Measurements from ENCODE around the gene SLAMF8. TPM values are rescaled to one million over a fixed set of nuclear protein-coding genes. Genes with fewer than 3 reads are reported as not detected.

SLAMF8 gene
- total RNA-seq, 2 donors from 2014 or later, result 1.5 to 1.9 TPM

DNA sequence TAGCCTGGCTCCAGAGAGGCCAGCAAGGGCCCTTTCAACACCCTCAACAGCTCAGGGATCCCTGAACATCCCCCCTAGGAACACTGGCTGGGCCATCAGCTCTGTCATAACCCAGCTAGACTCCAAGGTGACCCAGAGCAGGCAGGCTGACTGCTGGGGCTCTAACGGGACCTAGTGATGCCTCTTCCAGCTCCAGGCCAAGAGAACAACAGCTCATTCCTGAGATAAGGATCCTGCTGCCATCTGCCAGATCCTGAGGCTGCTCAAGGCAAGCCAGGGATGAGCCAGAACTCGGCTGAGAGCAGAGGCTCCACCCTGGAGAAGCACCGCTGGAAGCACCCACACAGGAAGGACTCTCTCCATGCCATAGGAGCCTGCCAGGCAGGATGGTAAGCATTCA, 33.8 kb downstream of the SLAMF8 start:
- TF ChIP-seq, protein P1, sequence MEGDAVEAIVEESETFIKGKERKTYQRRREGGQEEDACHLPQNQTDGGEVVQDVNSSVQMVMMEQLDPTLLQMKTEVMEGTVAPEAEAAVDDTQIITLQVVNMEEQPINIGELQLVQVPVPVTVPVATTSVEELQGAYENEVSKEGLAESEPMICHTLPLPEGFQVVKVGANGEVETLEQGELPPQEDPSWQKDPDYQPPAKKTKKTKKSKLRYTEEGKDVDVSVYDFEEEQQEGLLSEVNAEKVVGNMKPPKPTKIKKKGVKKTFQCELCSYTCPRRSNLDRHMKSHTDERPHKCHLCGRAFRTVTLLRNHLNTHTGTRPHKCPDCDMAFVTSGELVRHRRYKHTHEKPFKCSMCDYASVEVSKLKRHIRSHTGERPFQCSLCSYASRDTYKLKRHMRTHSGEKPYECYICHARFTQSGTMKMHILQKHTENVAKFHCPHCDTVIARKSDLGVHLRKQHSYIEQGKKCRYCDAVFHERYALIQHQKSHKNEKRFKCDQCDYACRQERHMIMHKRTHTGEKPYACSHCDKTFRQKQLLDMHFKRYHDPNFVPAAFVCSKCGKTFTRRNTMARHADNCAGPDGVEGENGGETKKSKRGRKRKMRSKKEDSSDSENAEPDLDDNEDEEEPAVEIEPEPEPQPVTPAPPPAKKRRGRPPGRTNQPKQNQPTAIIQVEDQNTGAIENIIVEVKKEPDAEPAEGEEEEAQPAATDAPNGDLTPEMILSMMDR (IDR thresholded peaks at IDR 0.05), result no peak
- no peak overlapping the region for H3K9ac ChIP-seq (ENCODE audit: low read depth in 2 of 2, low read length in 2 of 2)
- no peak overlapping the region for H3K4me3 ChIP-seq
- H3K36me3 ChIP-seq, result no peaks in the 10 kb centered on the region
- no peaks in the 10 kb centered on the region for H3K27me3 ChIP-seq
- DNase-seq, result no peak
- no peak overlapping the region for H3K27ac ChIP-seq
- intact Hi-C loops (cut with DNase I), result no loop called here
- no peaks in the 10 kb centered on the region for H3K4me1 ChIP-seq
- no peaks in the 10 kb centered on the region for H3K9me3 ChIP-seq

DNA sequence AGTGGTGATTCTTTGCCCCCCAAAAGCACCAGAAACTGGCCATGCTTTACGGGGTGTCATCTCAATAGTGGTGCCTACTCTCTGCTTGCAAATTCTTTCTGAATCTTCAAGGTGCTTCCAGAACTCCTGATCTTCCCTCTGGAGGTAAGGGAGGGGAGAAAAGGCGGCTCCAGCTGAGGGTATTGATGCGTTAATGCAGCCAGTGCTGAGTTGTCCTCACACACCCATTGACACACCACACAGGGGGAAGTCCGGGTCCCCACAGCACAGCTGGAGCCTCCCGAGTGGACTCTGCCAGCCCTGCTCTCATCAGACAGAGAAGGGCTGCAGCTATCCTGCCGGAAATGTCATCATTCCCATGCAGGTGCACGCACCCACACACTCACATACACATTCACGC, 34.5 kb downstream of the SLAMF8 start:
- no peaks in the 10 kb centered on the region for H3K36me3 ChIP-seq
- no peak overlapping the region for H3K9ac ChIP-seq (ENCODE audit: low read depth in 2 of 2, low read length in 2 of 2)
- H3K4me1 ChIP-seq, result no peaks in the 10 kb centered on the region
- no peaks in the 10 kb centered on the region for H3K27me3 ChIP-seq
- TF ChIP-seq, protein P1 (IDR thresholded peaks at IDR 0.05), result no peak
- intact Hi-C loops (cut with DNase I), result no loop called here
- DNase-seq, result no peak
- no peak overlapping the region for H3K27ac ChIP-seq
- no peaks in the 10 kb centered on the region for H3K9me3 ChIP-seq
- no peak overlapping the region for H3K4me3 ChIP-seq

DNA sequence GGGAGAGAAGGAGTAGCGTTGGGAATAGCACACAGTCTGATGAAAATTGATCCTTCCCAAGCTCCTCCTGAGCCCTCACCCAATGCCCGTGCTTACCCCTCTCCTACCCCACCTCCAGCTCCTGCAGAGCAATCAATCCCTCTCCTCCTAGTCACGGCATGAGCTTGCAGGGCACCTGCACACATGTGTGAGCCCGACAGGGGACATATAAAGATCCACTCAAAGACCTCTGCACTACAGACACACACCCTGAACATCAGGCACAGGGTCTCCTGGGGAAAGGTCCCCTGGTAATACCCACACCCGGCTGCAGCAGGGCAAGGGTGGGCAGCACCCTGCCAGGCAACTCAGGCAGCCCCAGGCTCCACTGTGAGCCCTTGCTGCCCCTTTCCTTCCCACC, 35.4 kb downstream of the SLAMF8 start:
- intact Hi-C loops (cut with DNase I), result no loop called here
- TF ChIP-seq, protein P1 (IDR thresholded peaks at IDR 0.05), result no peak
- no peak overlapping the region for H3K4me3 ChIP-seq
- H3K9ac ChIP-seq (ENCODE audit: low read depth in 2 of 2, low read length in 2 of 2), result no peak overlapping the region
- DNase-seq, result no peak
- H3K27me3 ChIP-seq, result no peaks in the 10 kb centered on the region
- no peak overlapping the region for H3K27ac ChIP-seq
- H3K4me1 ChIP-seq, result no peaks in the 10 kb centered on the region
- no peaks in the 10 kb centered on the region for H3K36me3 ChIP-seq
- H3K9me3 ChIP-seq, result no peaks in the 10 kb centered on the region

DNA sequence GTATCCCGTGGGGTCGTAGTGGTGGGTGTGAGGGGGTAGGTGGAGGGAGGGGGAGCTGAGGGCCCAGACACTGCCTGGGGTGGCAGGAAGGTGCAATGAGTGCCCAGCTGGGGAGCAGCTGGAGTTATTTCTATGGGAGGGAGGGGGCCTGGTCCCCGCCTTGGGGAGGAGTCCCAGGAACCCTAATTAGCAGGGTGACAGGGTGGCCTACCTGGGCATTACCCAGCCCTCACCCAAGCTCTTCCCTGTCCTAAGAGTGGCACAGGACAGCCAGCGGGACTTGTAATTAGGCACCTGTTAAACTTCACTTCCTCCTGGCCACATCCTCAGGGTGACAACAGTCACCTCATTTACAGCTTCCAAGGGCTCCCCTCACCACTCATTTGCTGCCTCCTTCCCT, 35.9 kb downstream of the SLAMF8 start, which contains the start of gene VSIG8:
VSIG8 (minus strand) TSS at position 101 of the 400 bp plus-strand sequence. CDS start 136 bp downstream, outside the sequence.
- Histone ChIP-seq H3K27me3 (no peaks in the 10 kb centered on the region), H3K4me1 (no peaks in the 10 kb centered on the region), H3K9ac (ENCODE audit: low read depth in 2 of 2, low read length in 2 of 2) (no peak within 1 kb of the TSS), H3K4me3 (no peak within 1 kb of the TSS), H3K36me3 (no peaks in the 10 kb centered on the region), H3K9me3 (no peaks in the 10 kb centered on the region), H3K27ac (no peak within 1 kb of the TSS)
- no peak for DNase-seq
- TF ChIP-seq, protein P1 (IDR thresholded peaks at IDR 0.05), result no peak
- intact Hi-C loops (cut with DNase I), result no loop called here

DNA sequence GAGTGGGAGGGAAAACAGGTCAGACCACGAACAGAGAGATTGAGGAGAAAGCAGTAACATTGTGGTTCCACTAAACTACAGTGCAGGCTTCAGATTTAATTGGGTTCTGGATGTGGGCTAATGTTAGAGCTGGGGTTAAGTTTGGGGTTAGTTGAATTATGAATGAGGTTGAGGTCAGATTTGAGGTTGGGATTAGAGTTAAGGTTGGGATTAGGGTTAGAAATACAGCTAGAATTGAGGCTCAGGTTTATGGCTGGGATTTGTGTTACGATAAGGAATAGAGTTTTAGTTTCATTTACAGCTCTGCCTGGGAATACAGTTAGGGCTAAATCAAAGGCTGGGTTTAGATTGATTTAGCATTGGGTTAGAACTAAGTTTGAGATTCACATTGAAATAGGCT, 37.6 kb downstream of the SLAMF8 start:
- H3K4me3 ChIP-seq, result no peak overlapping the region
- TF ChIP-seq, protein P1 (IDR thresholded peaks at IDR 0.05), result no peak
- H3K27ac ChIP-seq, result no peak overlapping the region
- no peaks in the 10 kb centered on the region for H3K27me3 ChIP-seq
- H3K36me3 ChIP-seq, result no peaks in the 10 kb centered on the region
- DNase-seq, result no peak
- H3K9ac ChIP-seq (ENCODE audit: low read depth in 2 of 2, low read length in 2 of 2), result no peak overlapping the region
- H3K4me1 ChIP-seq, result no peaks in the 10 kb centered on the region
- intact Hi-C loops (cut with DNase I), result no loop called here
- H3K9me3 ChIP-seq, result no peaks in the 10 kb centered on the region

DNA sequence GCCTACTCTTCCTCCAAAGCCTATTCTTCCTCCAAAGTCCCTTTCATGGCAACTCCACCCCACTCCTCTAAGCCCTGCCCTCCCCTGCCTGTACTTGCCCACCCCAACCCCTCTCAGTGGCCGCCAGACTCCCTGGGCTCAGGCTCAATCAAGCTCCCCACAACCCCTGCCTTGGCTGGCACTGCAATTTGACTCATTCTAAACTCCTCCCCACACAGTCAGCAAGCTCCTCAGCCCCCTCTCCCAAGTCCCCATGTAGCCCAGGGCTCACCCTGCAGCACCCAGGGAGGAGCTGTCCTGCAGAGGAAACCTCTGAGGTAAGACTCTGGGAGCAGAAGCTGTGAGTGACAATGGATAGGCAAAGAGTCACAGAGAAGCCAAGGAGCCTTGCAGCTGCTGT, 39.4 kb downstream of the SLAMF8 start:
- Histone ChIP-seq H3K9me3 (no peaks in the 10 kb centered on the region), H3K4me3 (no peak overlapping the region), H3K27me3 (no peaks in the 10 kb centered on the region), H3K27ac (no peak overlapping the region), H3K4me1 (no peaks in the 10 kb centered on the region), H3K36me3 (no peaks in the 10 kb centered on the region), H3K9ac (ENCODE audit: low read depth in 2 of 2, low read length in 2 of 2) (no peak overlapping the region)
- intact Hi-C loops (cut with DNase I), result no loop called here
- TF ChIP-seq, protein P1 (IDR thresholded peaks at IDR 0.05), result no peak
- no peak for DNase-seq
